ENCODE data around the gene THEMIS. TPM values are rescaled to one million over a fixed set of nuclear protein-coding genes. Genes with fewer than 3 reads are reported as not detected.

THEMIS gene
- total RNA-seq, 1 donor from 2014 or later = not detected

DNA sequence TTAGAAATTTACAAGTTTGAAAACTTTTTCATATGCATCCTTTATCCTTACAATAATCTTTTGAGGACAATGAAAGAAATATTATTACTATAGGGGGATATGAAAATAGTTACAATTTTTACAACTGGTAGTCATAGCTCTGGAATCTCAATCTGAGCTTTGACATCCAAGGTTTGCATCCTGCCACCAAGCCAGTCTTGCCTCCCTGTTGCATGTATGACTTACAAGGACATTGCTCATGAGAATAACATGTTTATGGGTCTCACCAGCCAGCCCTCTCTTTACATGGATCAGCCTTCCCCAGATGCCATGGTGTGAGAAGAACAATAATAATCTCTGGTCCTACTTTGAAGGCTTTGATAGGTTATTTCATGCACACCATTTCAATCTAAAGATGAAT is 67.5 kb downstream of the THEMIS start:
- TF ChIP-seq, protein P1, sequence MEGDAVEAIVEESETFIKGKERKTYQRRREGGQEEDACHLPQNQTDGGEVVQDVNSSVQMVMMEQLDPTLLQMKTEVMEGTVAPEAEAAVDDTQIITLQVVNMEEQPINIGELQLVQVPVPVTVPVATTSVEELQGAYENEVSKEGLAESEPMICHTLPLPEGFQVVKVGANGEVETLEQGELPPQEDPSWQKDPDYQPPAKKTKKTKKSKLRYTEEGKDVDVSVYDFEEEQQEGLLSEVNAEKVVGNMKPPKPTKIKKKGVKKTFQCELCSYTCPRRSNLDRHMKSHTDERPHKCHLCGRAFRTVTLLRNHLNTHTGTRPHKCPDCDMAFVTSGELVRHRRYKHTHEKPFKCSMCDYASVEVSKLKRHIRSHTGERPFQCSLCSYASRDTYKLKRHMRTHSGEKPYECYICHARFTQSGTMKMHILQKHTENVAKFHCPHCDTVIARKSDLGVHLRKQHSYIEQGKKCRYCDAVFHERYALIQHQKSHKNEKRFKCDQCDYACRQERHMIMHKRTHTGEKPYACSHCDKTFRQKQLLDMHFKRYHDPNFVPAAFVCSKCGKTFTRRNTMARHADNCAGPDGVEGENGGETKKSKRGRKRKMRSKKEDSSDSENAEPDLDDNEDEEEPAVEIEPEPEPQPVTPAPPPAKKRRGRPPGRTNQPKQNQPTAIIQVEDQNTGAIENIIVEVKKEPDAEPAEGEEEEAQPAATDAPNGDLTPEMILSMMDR (IDR thresholded peaks at IDR 0.05; ENCODE audit: unreplicated experiment) = no peak

DNA sequence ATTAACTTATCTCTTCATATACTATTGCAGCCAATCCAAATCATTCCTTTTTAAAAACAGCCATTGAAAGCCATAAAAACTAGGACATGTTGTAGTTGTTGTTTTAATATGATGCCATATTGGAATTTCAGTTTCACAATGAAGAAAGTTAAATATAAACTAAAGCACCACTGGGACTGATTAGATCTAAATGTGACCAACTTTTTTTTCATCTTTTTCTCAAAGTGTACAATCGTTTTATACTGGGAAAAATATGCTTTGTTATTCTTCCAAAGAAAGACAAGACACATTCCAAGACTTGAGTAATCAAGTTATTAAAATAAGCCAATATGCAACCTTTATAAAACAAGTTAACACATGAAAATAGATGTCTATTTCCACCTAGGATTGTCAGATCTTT is 68.5 kb downstream of the THEMIS start:
- H3K4me3 Mint-ChIP-seq (ENCODE audit: low read depth) = no peak overlapping the region
- H3K4me1 Mint-ChIP-seq (ENCODE audit: low read depth) = no peaks in the 10 kb centered on the region
- DNase-seq (ENCODE audit: low spot score, unreplicated experiment) = no peak

More for the DNA sequence above, 67.5 kb downstream of the THEMIS start:
- Mint-ChIP-seq H3K27me3 (no peaks in the 10 kb centered on the region), H3K9me3 (ENCODE audit: low read depth) (no peaks in the 10 kb centered on the region), H3K36me3 (ENCODE audit: insufficient read depth) (no peaks in the 10 kb centered on the region), H3K4me1 (ENCODE audit: low read depth) (no peaks in the 10 kb centered on the region), H3K27ac (peak overlapping the region; percentile 57), H3K4me3 (ENCODE audit: low read depth) (no peak overlapping the region)
- no peak for DNase-seq (ENCODE audit: low spot score, unreplicated experiment)

DNA sequence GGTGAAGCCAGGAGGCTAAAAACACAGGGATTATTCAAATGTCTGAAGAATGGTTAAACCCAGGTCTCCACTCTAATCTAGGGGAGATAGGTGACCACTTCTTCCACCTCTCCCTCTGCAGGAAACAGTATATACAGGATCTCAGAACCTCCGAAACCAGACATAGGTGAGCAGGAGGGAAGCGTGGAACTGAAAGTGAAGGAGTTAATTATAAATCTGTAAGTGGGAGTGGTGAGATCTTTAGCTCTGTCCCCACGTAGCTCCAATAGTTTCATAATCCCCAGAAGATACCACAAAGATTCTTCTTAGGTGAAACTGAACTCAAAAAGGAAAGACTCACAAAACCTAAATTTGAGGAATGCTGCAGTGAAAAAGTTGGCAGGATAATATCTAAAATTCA is 76.8 kb downstream of the THEMIS start:
- Mint-ChIP-seq H3K27me3 (no peaks in the 10 kb centered on the region), H3K27ac (peak overlapping the region; percentile 10), H3K9me3 (ENCODE audit: low read depth) (no peaks in the 10 kb centered on the region), H3K4me3 (ENCODE audit: low read depth) (no peak overlapping the region), H3K4me1 (ENCODE audit: low read depth) (no peaks in the 10 kb centered on the region), H3K36me3 (ENCODE audit: insufficient read depth) (no peaks in the 10 kb centered on the region)
- TF ChIP-seq, protein P1 (IDR thresholded peaks at IDR 0.05; ENCODE audit: unreplicated experiment) = no peak
- no peak for DNase-seq (ENCODE audit: low spot score, unreplicated experiment)

More for the DNA sequence above, 68.5 kb downstream of the THEMIS start:
- Mint-ChIP-seq H3K27me3 (no peaks in the 10 kb centered on the region), H3K36me3 (ENCODE audit: insufficient read depth) (no peaks in the 10 kb centered on the region), H3K27ac (no peak overlapping the region), H3K9me3 (ENCODE audit: low read depth) (no peaks in the 10 kb centered on the region)
- TF ChIP-seq, protein P1 (IDR thresholded peaks at IDR 0.05; ENCODE audit: unreplicated experiment) = no peak

DNA sequence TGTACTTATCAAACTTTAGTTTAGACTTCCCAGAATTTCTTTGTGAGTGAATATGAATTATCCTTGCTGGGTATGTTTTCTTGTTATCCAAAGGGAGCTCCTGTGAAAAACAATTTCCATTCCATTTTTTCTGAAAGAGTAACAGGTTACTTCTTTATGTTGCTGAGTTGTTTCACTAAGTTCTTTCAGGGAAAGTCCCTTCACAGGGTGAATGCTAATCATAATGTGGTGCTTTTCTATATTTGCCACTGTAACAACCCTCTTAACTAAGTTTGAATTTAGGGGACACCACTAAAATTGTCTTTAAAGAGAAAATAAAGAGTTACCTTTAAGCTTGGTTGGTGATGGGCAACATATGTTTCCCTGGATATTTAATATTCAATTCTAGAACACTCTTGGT is 79.4 kb downstream of the THEMIS start:
- TF ChIP-seq, protein P1 (IDR thresholded peaks at IDR 0.05; ENCODE audit: unreplicated experiment) = no peak
- DNase-seq (ENCODE audit: low spot score, unreplicated experiment) = no peak
- Mint-ChIP-seq H3K27me3 (no peaks in the 10 kb centered on the region), H3K4me3 (ENCODE audit: low read depth) (no peak overlapping the region), H3K4me1 (ENCODE audit: low read depth) (no peaks in the 10 kb centered on the region), H3K9me3 (ENCODE audit: low read depth) (no peaks in the 10 kb centered on the region), H3K36me3 (ENCODE audit: insufficient read depth) (no peaks in the 10 kb centered on the region), H3K27ac (no peak overlapping the region)

DNA sequence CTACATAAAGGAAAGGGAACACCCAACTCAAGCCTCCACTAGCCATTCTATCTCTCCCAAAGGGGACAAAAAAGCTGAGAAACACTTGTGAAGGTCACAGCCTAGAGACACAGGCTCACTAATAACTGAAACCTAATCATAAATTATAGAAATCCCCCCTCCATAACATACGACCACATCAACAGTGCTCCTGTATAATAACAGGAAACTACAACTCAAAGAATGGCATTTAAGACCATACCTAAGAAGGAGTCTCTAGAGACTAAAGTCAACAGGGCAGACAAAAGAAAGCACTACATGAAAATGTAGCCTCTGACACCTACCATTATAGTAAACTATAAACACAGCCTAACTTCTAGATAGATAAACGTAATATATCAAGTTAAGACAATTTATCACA is 82.7 kb downstream of the THEMIS start:
- Mint-ChIP-seq H3K9me3 (ENCODE audit: low read depth) (no peaks in the 10 kb centered on the region), H3K36me3 (ENCODE audit: insufficient read depth) (no peaks in the 10 kb centered on the region), H3K27ac (no peak overlapping the region), H3K4me1 (ENCODE audit: low read depth) (no peaks in the 10 kb centered on the region), H3K4me3 (ENCODE audit: low read depth) (no peak overlapping the region), H3K27me3 (no peaks in the 10 kb centered on the region)
- TF ChIP-seq, protein P1 (IDR thresholded peaks at IDR 0.05; ENCODE audit: unreplicated experiment) = no peak
- no peak for DNase-seq (ENCODE audit: low spot score, unreplicated experiment)
